Neutrophil (primary cell): ENCODE data around the gene MMP14.

ENCODE experiments used
- H3K27ac ChIP-seq: fragments of 200-600 bp; sonication (generic); 2 replicates; pipeline ENCODE4 v1.5.1; 2016; ENCODE audit warnings: mild to moderate bottlenecking, moderate library complexity
- H3K27me3 ChIP-seq: fragments of 200-600 bp; sonication (generic); 2 replicates; pipeline ENCODE4 v1.6.0; 2016; ENCODE audit warnings: mild to moderate bottlenecking
- H3K36me3 ChIP-seq: fragments of 200-600 bp; sonication (generic); 2 replicates; pipeline ENCODE4 v1.5.1; 2017
- H3K4me1 ChIP-seq, 2 experiments: fragments of 200-600 bp in 1 of 2; sonication (generic) in 1 of 2; 1 replicate in 1 of 2; 2 replicates in 1 of 2; pipeline versions ENCODE4 v1.5.1 to v1.6.1; 2013 to 2016; ENCODE audit warnings: low read depth in 1 of 2, low read length in 1 of 2, mild to moderate bottlenecking in 1 of 2, moderate library complexity in 1 of 2; ENCODE audit not compliant: control insufficient read depth in 1 of 2, insufficient read depth in 1 of 2
- H3K4me3 ChIP-seq, 2 experiments: fragments of 200-600 bp in 1 of 2; sonication (generic) in 1 of 2; 1 replicate in 1 of 2; 2 replicates in 1 of 2; pipeline ENCODE4 v1.5.1; 2013 to 2016; ENCODE audit warnings: low read depth in 1 of 2, low read length in 1 of 2, mild to moderate bottlenecking in 1 of 2, moderate library complexity in 1 of 2
- H3K9me3 ChIP-seq: fragments of 200-600 bp; sonication (generic); 2 replicates; pipeline ENCODE4 v1.5.1; 2016
- TF ChIP-seq, protein P1 (sequence below): fragments of 200-600 bp; sonication (generic); IDR thresholded peaks from 2 replicates; pipeline ENCODE4 v1.5.1; 2016; ENCODE audit warnings: antibody characterized with exemption

MMP14 gene

GRCh38 chr14:22885975-22886374 is 49.6 kb downstream of the MMP14 start:
- Histone ChIP-seq H3K27ac (no peak overlapping the region), H3K36me3 (peaks cover 37% of the 10 kb centered on the region), H3K27me3 (peaks cover 39% of the 10 kb centered on the region), H3K4me3 (peak overlapping the region; percentile 43 to 71), H3K9me3 (no peaks in the 10 kb centered on the region), H3K4me1 (peaks cover 16 to 24% of the 10 kb centered on the region in 2 experiments)
- TF ChIP-seq, protein P1, sequence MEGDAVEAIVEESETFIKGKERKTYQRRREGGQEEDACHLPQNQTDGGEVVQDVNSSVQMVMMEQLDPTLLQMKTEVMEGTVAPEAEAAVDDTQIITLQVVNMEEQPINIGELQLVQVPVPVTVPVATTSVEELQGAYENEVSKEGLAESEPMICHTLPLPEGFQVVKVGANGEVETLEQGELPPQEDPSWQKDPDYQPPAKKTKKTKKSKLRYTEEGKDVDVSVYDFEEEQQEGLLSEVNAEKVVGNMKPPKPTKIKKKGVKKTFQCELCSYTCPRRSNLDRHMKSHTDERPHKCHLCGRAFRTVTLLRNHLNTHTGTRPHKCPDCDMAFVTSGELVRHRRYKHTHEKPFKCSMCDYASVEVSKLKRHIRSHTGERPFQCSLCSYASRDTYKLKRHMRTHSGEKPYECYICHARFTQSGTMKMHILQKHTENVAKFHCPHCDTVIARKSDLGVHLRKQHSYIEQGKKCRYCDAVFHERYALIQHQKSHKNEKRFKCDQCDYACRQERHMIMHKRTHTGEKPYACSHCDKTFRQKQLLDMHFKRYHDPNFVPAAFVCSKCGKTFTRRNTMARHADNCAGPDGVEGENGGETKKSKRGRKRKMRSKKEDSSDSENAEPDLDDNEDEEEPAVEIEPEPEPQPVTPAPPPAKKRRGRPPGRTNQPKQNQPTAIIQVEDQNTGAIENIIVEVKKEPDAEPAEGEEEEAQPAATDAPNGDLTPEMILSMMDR = no peak

DNA sequence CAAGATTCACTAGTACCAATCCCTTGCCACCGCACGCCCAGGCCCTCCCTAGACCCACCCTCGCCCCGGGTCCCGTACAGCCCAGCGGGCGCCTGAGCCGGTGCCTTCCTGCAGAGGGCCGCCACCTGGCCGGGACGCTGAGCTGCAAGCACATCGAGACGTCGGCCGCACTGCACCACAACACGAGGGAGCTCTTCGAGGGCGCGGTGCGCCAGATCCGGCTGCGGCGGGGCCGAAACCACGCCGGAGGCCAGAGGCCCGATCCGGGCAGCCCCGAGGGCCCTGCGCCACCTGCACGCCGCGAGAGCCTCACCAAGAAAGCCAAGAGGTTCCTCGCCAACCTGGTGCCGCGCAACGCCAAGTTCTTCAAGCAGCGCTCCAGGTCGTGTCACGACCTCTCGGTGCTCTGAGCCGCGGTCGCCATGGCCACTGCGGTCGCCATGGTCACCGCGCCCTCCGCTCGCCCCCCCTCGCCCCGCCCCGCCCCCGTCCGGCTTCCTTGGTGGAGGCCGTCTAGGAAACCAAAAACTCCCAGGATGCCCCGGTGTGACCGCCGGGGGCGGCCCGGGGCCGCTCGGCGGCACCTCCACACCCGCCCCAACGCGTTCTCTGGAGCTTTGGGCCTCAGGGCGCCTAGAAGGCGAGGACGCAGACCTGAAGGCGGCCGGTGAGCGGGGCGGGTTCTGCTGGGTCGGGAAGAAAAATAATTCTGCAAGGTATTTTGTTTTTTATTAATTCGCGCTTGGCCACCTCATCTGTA is 50.3 kb downstream of the MMP14 start:
- H3K9me3 ChIP-seq = no peaks in the 10 kb centered on the region
- H3K27ac ChIP-seq = peak overlapping the region; percentile 63
- H3K27me3 ChIP-seq = peaks cover 39% of the 10 kb centered on the region
- H3K4me3 ChIP-seq = peak overlapping the region; percentile 43 to 71
- TF ChIP-seq, protein P1 = peak; percentile 20
- H3K36me3 ChIP-seq = peaks cover 29% of the 10 kb centered on the region
- peaks cover 16 to 24% of the 10 kb centered on the region in 2 experiments for H3K4me1 ChIP-seq

DNA sequence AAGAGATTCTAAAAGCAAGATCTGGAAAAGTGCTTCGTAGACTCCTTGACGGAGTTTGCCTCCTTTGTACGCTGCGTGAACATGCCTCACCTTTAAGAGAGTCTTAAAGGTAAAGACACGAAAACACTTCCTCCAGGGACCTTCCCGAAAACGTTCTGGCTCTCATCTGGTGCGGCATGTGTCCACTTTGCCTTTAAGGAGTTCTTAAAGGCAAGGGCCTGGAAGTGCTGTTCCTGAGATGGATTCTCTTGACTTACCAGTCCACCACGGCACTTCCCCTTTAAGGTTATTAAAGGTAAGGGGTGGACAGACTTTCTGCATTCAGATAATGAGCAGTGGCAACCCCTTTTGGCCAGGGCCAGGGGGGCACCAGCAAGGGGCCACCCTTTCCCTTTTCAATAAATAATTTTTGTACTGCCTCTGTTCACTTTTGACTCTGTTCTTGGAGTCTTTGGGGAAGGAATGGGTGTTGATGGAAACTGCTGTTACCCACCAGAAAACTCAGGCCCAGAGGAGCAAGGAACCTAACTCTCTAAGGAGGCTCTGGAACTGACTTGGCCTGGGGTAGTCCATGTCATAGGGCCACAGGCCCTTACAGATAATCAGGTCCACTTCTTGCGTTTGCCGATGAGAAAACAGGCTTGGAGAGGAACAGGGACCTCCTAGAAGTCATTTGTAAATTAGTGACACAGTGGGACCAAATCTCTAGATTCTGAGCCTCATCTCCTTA is 51.0 kb downstream of the MMP14 start:
- H3K9me3 ChIP-seq = no peaks in the 10 kb centered on the region

GRCh38 chr14:22887990-22888378 is 51.6 kb downstream of the MMP14 start:
- peaks cover 16 to 19% of the 10 kb centered on the region in 2 experiments for H3K4me1 ChIP-seq
- H3K27me3 ChIP-seq = peaks cover 31% of the 10 kb centered on the region
- no peaks in the 10 kb centered on the region for H3K9me3 ChIP-seq
- TF ChIP-seq, protein P1 = no peak
- H3K27ac ChIP-seq = no peak overlapping the region
- H3K36me3 ChIP-seq = peaks cover 33% of the 10 kb centered on the region
- H3K4me3 ChIP-seq = no peak overlapping the region

More for the DNA sequence above, 51.0 kb downstream of the MMP14 start:
- H3K27ac ChIP-seq = peak overlapping the region; percentile 63
- peak overlapping the region; percentile 43 to 71 for H3K4me3 ChIP-seq
- peaks cover 16 to 23% of the 10 kb centered on the region in 2 experiments for H3K4me1 ChIP-seq
- H3K36me3 ChIP-seq = peaks cover 28% of the 10 kb centered on the region
- TF ChIP-seq, protein P1 = no peak
- H3K27me3 ChIP-seq = peaks cover 37% of the 10 kb centered on the region

- TF ChIP-seq, protein P1 = no peak
- peaks cover 26% of the 10 kb centered on the region for H3K27me3 ChIP-seq
Measured at GRCh38 chr14:22888662-22889061, 52.3 kb downstream of the MMP14 start.

More at GRCh38 chr14:22888662-22889061, 52.3 kb downstream of the MMP14 start:
- Histone ChIP-seq H3K36me3 (peaks cover 40% of the 10 kb centered on the region), H3K4me1 (peaks cover 16 to 19% of the 10 kb centered on the region in 2 experiments), H3K27ac (no peak overlapping the region), H3K4me3 (no peak overlapping the region), H3K9me3 (no peaks in the 10 kb centered on the region)
